SIG-M5 treated with dmso at 0.1 percent for 504 hours (cell line): Measurements from ENCODE around the gene NMNAT2.

Experiments
- DNase-seq: peaks from one replicate; lab custom pipeline; 2025; ENCODE audit not compliant: unreplicated experiment; lab: John Stamatoyannopoulos, UW

NMNAT2 gene

GRCh38 chr1:183218971-183219615 is 199.1 kb downstream of the NMNAT2 start:
- DNase-seq: no peak

- no peak for DNase-seq
Measured at GRCh38 chr1:183218027-183218618, 200.1 kb downstream of the NMNAT2 start.

GRCh38 chr1:183215936-183216335 is 202.2 kb downstream of the NMNAT2 start:
- no peak for DNase-seq

- no peak for DNase-seq
Measured at GRCh38 chr1:183215076-183215720, 203.0 kb downstream of the NMNAT2 start.

GRCh38 chr1:183214021-183214970 is 203.9 kb downstream of the NMNAT2 start:
- no peak for DNase-seq

- no peak for DNase-seq
Measured at GRCh38 chr1:183212870-183213269, 205.3 kb downstream of the NMNAT2 start.

GRCh38 chr1:183210681-183211080 is 207.5 kb downstream of the NMNAT2 start:
- DNase-seq: no peak

GRCh38 chr1:183209533-183210158 is 208.5 kb downstream of the NMNAT2 start:
- peak; percentile 71 for DNase-seq

GRCh38 chr1:183206538-183207122 is 211.6 kb downstream of the NMNAT2 start:
- DNase-seq: no peak

- DNase-seq: no peak
Measured at GRCh38 chr1:183205196-183205781, 212.9 kb downstream of the NMNAT2 start.

- no peak for DNase-seq
Measured at GRCh38 chr1:183203094-183203493, 215.1 kb downstream of the NMNAT2 start.

- DNase-seq: no peak
Measured at GRCh38 chr1:183200451-183200850, 217.7 kb downstream of the NMNAT2 start.

GRCh38 chr1:183199304-183199703 is 218.9 kb downstream of the NMNAT2 start:
- no peak for DNase-seq

GRCh38 chr1:183198463-183198862 is 219.7 kb downstream of the NMNAT2 start:
- DNase-seq: no peak
